ENCODE measurements around the gene MOGAT3.

GRCh38 chr7:101173752-101174244 lies 27.0 kb downstream of the MOGAT3 start:
- no peak for TF ChIP-seq CTCF (IDR thresholded peaks at IDR 0.05)
- TF ChIP-seq POLR2A (IDR thresholded peaks at IDR 0.05): no peak

All from uterus (tissue), 2 donors.